Measurements from ENCODE around the gene TMX3. TPM values are rescaled to one million over a fixed set of nuclear protein-coding genes. Genes with fewer than 3 reads are reported as not detected.

TMX3 gene
- total and polyA plus RNA-seq, 2 donors (not counting 3 experiments of a cell fraction or from before 2014, with no cell fraction given) = 20.0 to 65.5 TPM

GRCh38 chr18:68679528-68679927, 35.4 kb downstream of the TMX3 start:
- Histone ChIP-seq H3K27me3 (ENCODE audit: control insufficient read depth in 2 of 2, insufficient read depth in 2 of 2, low read length in 2 of 2) (no peaks in the 10 kb centered on the region), H3K9me1 (replicated peaks; ENCODE audit: control insufficient read depth, extremely low read depth, insufficient read depth, low read length) (no peaks in the 10 kb centered on the region), H3K9ac (replicated peaks; ENCODE audit: extremely low read depth, insufficient read depth, low read length) (no peak overlapping the region), H3K27ac (ENCODE audit: insufficient read depth, low read depth, low read length) (no peak overlapping the region), H3K36me3 (ENCODE audit: control insufficient read depth in 2 of 2, extremely low read depth in 1 of 2, insufficient read depth in 2 of 2, low read length in 2 of 2) (peaks cover 9 to 24% of the 10 kb centered on the region in 2 experiments), H2AFZ (ENCODE audit: low read depth, low read length) (no peak overlapping the region), H4K20me1 (replicated peaks; ENCODE audit: control insufficient read depth, extremely low read depth, insufficient read depth, low read length) (no peaks in the 10 kb centered on the region), H3K4me2 (ENCODE audit: insufficient read depth, low read length) (no peak overlapping the region), H3K9me3 (replicated peaks; ENCODE audit: control insufficient read depth, insufficient read depth, low read length) (no peaks in the 10 kb centered on the region), H3K79me2 (ENCODE audit: control insufficient read depth, insufficient read depth, low read length) (no peaks in the 10 kb centered on the region), H3K4me3 (replicated peaks in 1 of 3; ENCODE audit: insufficient read depth in 1 of 3, low read depth in 1 of 3, low read length in 3 of 3) (no peak overlapping the region), H3K4me1 (ENCODE audit: control insufficient read depth, extremely low read depth, insufficient read depth, low read length) (no peaks in the 10 kb centered on the region)
- DNase-seq (ENCODE audit: low read depth, low spot score) = no peak
- intact Hi-C loops (cut with micrococcal nuclease) = no loop called here
- FAIRE-seq = no peak
- dilution Hi-C loops (cut with MboI; ENCODE audit: extremely low pct_ligation_motif_present, low sequenced_read_pairs) = no loop called here
- ChIA-PET POLR2A (no interaction called here), CTCF (no interaction called here)
- no peak for TF ChIP-seq FOS (IDR thresholded peaks at IDR 0.05; ENCODE audit: borderline replicate concordance, insufficient read depth, low read length)
- TF ChIP-seq JUN (IDR thresholded peaks at IDR 0.05; ENCODE audit: borderline replicate concordance, insufficient read depth, insufficient read length, low read depth) = no peak
- no peak for TF ChIP-seq POLR2AphosphoS5 (IDR thresholded peaks at IDR 0.05; ENCODE audit: insufficient read depth, low read depth, low read length)
- no peak for TF ChIP-seq EZH2 (IDR thresholded peaks at IDR 0.05; ENCODE audit: borderline replicate concordance, low read depth, low read length, severe bottlenecking)
- BruUV-seq (replicated peaks) = no TSS peak

GRCh38 chr18:68676913-68677312, 38.0 kb downstream of the TMX3 start:
- ChIA-PET CTCF (interaction anchor here (0.7 to 1.4 kb wide), 3 partner anchors 11 to 1161 kb away, joined by 3 to 4 read pairs (median 3); no protein-coding TSS in a partner anchor), POLR2A (no interaction called here)
- Histone ChIP-seq H3K36me3 (ENCODE audit: control insufficient read depth in 2 of 2, extremely low read depth in 1 of 2, insufficient read depth in 2 of 2, low read length in 2 of 2) (peaks cover 9 to 22% of the 10 kb centered on the region in 2 experiments), H3K4me2 (ENCODE audit: insufficient read depth, low read length) (no peak overlapping the region), H3K27ac (ENCODE audit: insufficient read depth, low read depth, low read length) (no peak overlapping the region), H3K27me3 (ENCODE audit: control insufficient read depth in 2 of 2, insufficient read depth in 2 of 2, low read length in 2 of 2) (no peaks in the 10 kb centered on the region), H3K9ac (replicated peaks; ENCODE audit: extremely low read depth, insufficient read depth, low read length) (no peak overlapping the region), H3K4me1 (ENCODE audit: control insufficient read depth, extremely low read depth, insufficient read depth, low read length) (no peaks in the 10 kb centered on the region), H3K9me1 (replicated peaks; ENCODE audit: control insufficient read depth, extremely low read depth, insufficient read depth, low read length) (no peaks in the 10 kb centered on the region), H2AFZ (ENCODE audit: low read depth, low read length) (no peak overlapping the region), H3K79me2 (ENCODE audit: control insufficient read depth, insufficient read depth, low read length) (no peaks in the 10 kb centered on the region), H4K20me1 (replicated peaks; ENCODE audit: control insufficient read depth, extremely low read depth, insufficient read depth, low read length) (no peaks in the 10 kb centered on the region), H3K9me3 (replicated peaks; ENCODE audit: control insufficient read depth, insufficient read depth, low read length) (no peaks in the 10 kb centered on the region), H3K4me3 (replicated peaks in 1 of 3; ENCODE audit: insufficient read depth in 1 of 3, low read depth in 1 of 3, low read length in 3 of 3) (no peak overlapping the region)
- dilution Hi-C loops (cut with MboI; ENCODE audit: extremely low pct_ligation_motif_present, low sequenced_read_pairs) = no loop called here
- FAIRE-seq (no peak), DNase-seq (ENCODE audit: low read depth, low spot score) (no peak)
- no TSS peak for BruUV-seq (replicated peaks)
- TF ChIP-seq POLR2A (IDR thresholded peaks at IDR 0.05; ENCODE audit: low read depth, low read length) (no peak), MAX (IDR thresholded peaks at IDR 0.05; ENCODE audit: insufficient read depth, insufficient read length) (no peak), EZH2 (IDR thresholded peaks at IDR 0.05; ENCODE audit: borderline replicate concordance, low read depth, low read length, severe bottlenecking) (no peak), MYC (IDR thresholded peaks at IDR 0.05; ENCODE audit: low read depth, low read length) (no peak), JUN (IDR thresholded peaks at IDR 0.05; ENCODE audit: borderline replicate concordance, insufficient read depth, insufficient read length, low read depth) (no peak), POLR2AphosphoS5 (IDR thresholded peaks at IDR 0.05; ENCODE audit: insufficient read depth, low read depth, low read length) (no peak), GATA2 (IDR thresholded peaks at IDR 0.05; ENCODE audit: insufficient read depth, insufficient read length, low read depth, low read length) (no peak), CTCF (IDR thresholded peaks at IDR 0.05; ENCODE audit: extremely low read depth in 1 of 2, insufficient read depth in 1 of 2, low read depth in 1 of 2, low read length in 2 of 2) (no peak), FOS (IDR thresholded peaks at IDR 0.05; ENCODE audit: borderline replicate concordance, insufficient read depth, low read length) (no peak)
- intact Hi-C loops (cut with micrococcal nuclease) = no loop called here

All from endothelial cell of umbilical vein (primary cell).